Muscle of arm (tissue), 12 donors: ENCODE data around the gene OR1D5. TPM values are rescaled to one million over a fixed set of nuclear protein-coding genes. Genes with fewer than 3 reads are reported as not detected.
"Not testable (repeated sequence)": the region's sequence is repeated elsewhere in the genome, so short reads cannot be mapped to it uniquely, and the experiment has no call there.

ENCODE experiments used
- DNase-seq: peaks from one replicate; pipeline ENCODE4 v3.0.0-alpha.2; 2013
- polyA plus RNA-seq, 12 donors: library from polyadenylated mRNA; unstranded; fragments of 120-200 nt; gene quantifications; one replicate each; pipeline ENCODE4 v1.2.1, GENCODE V29; 2013; ENCODE audit not compliant: insufficient read length in 12 of 12

Gene OR1D5
- polyA plus RNA-seq, 12 donors = not detected

DNA sequence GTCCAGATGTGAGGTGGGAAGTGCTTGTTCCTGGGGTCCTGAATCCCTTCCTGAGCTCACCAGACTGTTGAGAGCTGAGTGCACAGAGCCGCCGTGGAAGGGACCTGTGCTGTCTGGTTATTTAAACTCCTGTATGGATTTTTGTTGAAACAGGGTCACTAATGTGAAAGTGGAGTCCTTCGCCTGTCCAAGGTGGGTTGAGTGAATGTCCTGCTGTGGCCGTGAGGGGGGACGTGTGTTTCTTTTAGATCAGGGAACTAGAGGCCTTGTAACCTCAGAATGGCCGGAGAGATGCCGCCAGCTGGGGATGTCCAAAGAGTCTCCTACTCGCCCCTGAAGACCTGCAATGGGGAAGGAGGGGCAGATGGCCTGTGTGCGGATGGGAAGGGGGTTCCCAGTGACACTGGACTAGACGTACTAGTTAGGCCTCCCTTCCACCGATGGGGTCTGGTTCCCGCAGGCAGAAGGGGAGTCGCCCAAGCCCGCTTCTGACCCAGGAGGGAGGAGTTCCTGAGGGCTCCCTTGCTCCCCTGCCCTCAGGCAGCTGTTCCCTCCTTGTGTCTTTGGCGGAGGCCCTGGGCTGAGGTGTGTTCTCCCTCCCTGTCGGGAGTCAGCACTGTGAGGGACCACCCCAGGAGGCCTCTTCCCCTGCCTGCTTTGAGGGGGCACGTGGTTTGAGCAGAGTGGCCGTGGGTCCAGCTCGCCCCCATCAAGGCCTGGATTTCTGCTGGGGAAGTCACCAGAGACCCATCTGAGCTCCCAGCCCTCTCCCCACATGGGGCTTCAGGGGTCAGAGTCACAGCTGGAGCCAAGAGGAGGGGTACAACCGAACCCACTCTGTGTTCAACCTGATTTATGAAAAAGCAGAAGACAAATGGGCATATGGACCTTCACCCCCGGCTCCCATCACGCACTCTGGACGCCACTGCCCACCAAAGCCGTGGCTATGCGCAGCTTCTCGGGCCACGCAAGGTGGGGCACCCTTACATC lies 30.9 kb downstream of the OR1D5 start:
- no peak for DNase-seq

DNA sequence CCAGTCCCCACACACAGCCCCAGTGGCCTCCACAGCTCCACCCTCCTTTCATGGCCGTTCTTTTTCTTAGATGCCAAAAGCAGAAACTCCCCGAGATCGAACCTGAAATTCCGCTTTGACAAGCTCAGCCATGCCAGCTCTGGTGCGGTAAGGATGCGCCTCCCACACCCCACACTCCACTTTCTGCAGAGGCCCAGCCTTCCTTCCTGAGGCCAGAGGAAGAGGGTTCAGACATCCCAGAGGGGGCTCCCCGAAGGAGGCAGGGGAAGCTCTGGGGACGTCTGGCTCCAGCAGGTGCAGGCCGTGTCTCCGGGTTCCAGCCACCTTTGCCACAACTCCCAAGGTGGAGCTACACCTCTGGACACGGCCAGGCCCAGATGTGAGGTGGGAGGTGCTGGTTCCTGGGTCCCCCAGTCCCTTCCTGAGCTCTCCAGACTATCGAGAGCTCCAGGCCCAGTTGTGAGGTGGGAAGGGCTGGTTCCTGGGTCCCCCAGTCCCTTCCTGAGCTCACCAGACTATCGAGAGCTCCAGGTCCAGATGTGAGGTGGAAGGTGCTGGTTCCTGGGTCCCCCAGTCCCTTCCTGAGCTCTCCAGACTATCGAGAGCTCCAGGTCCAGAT lies 32.4 kb downstream of the OR1D5 start:
- DNase-seq = not testable (repeated sequence)

DNA sequence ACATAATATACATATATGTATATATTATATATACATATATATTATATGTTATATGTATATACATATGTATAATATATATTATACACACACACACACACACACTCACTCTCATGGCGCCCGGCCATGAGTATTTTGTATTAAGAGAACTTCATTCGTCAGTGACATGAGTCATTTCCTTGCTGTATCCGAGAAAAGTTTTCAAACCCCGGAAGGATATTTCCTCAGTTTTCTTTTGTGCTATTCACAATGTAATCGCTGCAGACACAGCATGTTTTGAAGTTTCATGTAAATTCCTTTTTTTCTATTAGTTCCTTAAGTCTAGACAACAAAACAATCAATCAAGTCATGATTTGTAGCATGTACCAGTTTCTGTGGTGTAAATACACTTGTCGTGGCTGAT lies 33.3 kb downstream of the OR1D5 start:
- no peak for DNase-seq

DNA sequence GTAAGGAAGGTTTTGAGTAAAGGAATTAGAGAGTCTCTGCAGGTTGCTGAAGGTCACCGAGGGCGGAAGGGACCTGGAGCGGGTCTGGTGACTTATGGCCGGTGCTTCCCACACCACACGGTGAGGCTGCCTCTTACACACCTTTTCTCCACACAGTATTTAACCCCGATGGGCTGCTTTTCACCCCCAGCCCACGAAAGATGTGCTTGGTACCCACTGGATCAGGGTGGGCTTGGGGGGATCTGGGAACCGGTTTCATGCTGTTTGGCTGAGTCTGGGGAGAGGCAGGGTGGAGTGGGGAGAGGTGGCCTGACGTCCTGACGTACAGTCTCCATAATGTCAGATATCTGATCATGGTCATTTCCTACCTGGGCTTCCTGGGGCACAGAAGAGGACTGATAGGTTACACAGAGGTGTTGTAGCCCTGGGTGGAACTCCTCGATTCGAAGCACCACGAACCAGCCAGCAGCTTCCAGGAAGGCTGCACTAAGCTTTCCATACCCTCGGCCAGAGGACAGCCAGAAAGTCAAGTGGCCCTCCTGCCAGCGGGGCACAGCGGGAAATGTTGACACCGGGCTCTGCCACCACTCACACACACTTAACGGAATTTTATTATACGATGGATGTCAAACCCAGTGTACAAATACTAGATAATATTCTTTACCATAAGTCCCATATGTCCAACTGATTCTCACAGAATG lies 34.0 kb downstream of the OR1D5 start:
- DNase-seq = no peak

DNA sequence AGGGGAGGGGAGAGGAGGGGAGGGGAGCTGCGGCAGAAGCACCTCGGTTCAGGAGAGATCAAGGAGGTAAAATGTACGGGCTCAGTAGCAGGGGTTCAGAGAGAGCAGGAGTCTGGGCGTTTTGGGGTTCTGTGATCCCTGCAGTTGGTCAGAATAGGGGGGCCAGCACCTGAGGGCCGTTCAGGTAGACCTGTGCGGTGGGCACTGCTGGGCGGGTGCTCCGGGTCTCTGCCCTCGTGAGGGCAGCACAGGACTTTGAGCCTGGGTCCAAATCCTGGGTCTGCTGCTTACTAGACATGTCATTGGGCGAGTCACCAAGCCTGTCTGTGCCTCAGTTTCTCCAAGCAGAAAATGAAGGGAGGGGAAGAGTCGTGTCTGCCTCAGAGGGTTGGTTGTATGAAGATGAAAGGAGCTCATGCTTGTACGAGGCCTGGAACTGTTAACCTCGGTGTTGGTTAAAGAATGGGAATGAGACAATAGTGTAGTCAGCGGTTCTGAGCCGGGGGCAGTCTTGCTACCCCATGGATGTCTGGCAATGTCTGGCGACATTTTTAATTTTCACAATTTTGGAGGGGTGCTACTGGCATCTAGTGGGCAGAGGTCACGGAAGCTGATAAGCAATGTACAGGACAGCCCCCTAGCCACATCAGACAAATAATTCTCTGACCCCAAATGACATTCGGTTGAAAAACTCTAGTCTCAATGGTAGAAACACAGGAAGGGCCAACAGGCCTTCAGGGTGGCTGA lies 35.4 kb downstream of the OR1D5 start:
- no peak for DNase-seq

GRCh38 chr17:3026856-3027751 lies 36.3 kb downstream of the OR1D5 start:
- no peak for DNase-seq

DNA sequence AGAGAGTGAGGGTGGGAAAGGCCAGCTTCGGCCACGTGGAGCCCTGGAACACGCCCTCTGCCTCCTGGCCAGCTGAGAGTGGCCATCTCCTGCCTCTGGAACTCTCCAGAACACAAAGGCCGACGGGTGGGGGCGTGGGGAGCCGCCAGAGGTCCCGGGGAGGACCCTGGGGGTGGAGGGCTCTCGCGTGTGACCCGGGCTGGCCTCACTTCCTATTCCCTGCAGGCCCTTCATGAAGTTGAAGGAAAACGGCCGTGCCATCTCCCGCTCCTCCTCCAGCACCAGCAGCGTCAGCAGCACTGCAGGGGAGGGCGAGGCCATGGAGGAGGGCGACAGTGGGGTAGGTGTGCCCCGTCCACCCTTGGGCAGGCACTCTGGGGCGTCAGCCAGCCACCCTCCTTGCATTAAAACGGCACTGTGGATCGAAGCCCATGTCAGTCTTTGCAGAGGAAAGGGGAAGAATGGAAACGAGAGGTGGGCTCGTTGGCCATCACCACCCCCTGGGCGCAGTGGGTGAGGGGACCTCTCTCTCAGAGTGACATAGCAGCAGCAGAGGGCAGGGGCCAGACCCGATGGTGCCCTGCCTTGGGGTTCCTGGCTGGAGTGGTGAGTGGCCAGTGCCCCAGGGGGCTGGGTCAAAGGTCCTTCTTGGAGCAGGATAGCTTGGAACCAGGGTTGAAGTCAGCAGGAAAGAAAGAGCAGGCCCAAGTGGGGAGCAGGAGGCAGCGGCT lies 37.1 kb downstream of the OR1D5 start:
- no peak for DNase-seq

GRCh38 chr17:3025421-3026124 lies 37.8 kb downstream of the OR1D5 start:
- no peak for DNase-seq

DNA sequence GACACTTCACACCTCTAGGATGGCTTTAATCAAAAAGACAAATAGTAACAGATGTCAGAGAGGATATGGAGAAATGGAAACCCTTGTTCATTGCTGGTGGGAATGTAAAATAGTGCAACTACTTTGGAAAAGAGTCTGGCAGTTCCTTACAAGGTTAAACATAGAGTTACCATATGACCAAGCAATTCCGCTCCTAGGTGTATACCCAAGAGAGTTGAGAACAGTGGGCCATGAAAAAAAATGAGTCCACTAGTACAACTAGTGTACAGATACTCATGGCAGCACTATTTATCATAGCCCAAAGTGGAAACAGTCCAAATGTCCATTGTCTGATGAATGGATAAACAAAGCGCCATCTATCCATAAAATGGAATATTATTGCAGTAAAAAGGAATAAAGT lies 39.1 kb downstream of the OR1D5 start:
- no peak for DNase-seq

DNA sequence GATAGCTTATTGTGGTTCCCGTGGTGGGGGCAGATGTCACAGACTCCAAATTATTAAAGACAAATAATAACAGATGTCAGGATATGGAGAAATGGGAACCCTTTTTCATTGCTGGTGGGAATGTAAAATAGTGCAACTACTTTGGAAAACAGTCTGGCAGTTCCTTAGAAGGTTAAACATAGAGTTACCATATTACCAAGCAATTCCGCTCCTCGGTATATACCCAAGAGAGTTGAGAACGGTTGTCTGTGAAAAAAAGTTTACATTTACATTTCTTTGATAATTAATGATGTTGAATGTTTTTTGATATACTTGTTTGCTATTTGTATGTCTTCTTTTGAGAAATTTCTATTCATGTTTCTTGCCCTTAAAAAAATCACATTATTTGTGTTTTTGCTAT lies 41.2 kb downstream of the OR1D5 start:
- DNase-seq = no peak

DNA sequence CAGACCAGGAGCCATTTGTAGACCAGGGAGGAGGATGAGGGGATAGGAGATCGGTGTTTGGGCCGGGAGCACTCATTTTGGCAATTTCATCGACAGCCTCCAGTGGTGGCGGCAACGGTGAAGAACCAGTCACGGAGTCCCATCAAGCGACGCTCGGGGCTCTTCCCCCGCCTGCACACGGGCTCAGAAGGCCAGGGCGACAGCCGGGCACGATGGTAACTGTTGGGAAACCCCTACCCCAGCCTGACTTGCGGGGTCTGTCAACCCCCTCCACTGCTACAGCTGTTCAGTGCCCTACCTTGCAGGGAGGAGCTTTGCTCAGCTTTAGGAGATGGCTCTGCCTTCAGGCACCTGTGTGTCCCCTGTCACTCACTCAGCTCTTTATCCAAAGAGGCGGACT lies 43.0 kb downstream of the OR1D5 start:
- DNase-seq = no peak

DNA sequence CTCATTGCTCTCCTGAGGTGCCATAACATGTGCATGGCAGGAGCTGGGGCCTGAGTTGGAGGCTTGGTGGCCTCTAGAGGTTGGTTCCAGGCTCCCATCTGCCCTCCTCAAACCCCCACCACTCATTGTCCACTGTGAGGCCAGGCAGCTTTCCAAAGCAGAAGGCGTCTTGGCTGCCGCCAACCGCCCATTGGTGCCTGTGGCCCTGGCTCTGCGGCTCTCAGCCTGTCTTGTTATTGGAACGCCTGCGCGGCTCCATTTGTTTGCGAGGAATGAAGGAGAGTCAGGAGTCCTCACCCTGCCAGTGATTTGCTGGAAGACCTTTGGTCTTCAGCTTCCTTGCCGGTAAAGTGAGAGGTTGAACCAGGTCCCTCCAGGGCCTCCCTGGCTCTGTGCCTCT lies 43.6 kb downstream of the OR1D5 start:
- DNase-seq = no peak

DNA sequence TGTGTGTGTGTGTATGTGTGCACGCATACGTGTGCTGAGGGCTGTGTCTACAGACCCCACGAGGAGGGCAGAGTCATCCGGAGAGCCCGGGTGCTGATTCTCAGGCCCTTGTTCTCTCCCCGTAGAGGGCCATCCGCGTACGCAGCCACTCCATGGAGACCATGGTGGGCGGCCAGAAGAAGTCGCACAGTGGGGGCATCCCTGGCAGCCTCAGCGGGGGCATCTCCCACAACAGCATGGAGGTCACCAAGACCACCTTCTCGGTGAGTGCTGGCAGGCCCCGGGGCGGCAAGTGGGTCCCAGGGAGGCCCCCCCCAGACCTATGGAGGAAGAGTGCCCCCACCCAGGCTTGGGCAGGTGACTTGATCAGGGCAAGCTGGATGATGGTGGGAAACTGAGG lies 45.5 kb downstream of the OR1D5 start:
- no peak for DNase-seq

DNA sequence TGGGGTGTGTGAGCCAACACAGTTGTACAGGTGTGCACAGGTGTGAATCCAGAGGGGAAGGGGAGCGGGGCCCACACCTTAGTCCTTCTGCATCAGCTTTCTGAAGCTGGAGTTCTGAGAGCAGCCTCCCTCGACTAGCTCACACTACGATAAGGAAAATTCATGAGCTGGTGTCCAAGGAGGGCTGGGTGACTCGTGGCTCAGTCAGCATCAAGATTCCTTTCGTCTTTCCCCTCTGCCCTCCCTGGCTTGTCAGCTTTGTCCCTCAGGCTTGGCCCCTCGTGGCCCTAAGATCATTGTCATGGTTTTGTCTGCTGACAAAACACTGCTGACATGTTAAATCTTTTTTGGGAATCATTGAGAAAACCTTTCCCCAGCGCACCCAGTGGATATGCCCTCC lies 47.5 kb downstream of the OR1D5 start:
- DNase-seq = no peak

GRCh38 chr17:3012926-3013581 lies 50.4 kb downstream of the OR1D5 start:
- DNase-seq = peak; percentile 53
